ENCODE results near the gene FAM20C. TPM values are rescaled to one million over a fixed set of nuclear protein-coding genes. Genes with fewer than 3 reads are reported as not detected.

Gene FAM20C
- polyA plus RNA-seq, 4 donors = 33.4 to 73.7 (median 63.3) TPM

Other genes with a start within 250 kb of the FAM20C start
- gene FOXL3, start 97.6 kb downstream of the FAM20C start, polyA plus RNA-seq (ENCODE audit: insufficient read length in 4 of 4) = not detected

Data from left renal pelvis (tissue), 4 donors.